Spleen (tissue), 11 donors: Measurements from ENCODE around the gene USH2A. TPM values are rescaled to one million over a fixed set of nuclear protein-coding genes. Genes with fewer than 3 reads are reported as not detected.

Source experiments
- DNase-seq: peaks from one replicate; pipeline ENCODE4 v3.0.0-alpha.2; 2020
- H3K27ac ChIP-seq, 8 donors: fragments of 200-600 bp; sonication (generic) in 7 of 8; 1 replicate in 4 of 8; 2 replicates in 4 of 8; pipeline versions ENCODE4 v1.5.0 to v1.8.0; 2016 to 2021; ENCODE audit warnings: inconsistent platforms in 4 of 8, mild to moderate bottlenecking in 4 of 8, moderate library complexity in 1 of 8
- H3K27me3 ChIP-seq, 7 donors: fragments of 200-600 bp; sonication (generic) in 6 of 7; replicated peaks in 1 of 7; 1 replicate in 4 of 7; 2 replicates in 3 of 7; pipeline versions ENCODE4 v1.5.0 to v1.8.0; 2016 to 2021; ENCODE audit warnings: inconsistent platforms in 3 of 7, mild to moderate bottlenecking in 1 of 7
- H3K36me3 ChIP-seq, 6 donors: fragments of 200-600 bp; sonication (generic) in 5 of 6; 1 replicate in 4 of 6; 2 replicates in 2 of 6; pipeline versions ENCODE4 v1.5.0 to v1.8.0; 2016 to 2021; ENCODE audit warnings: inconsistent platforms in 2 of 6
- H3K4me1 ChIP-seq, 6 donors: fragments of 200-600 bp; sonication (generic) in 5 of 6; 1 replicate in 3 of 6; 2 replicates in 3 of 6; pipeline versions ENCODE4 v1.5.0 to v1.8.0; 2016 to 2021; ENCODE audit warnings: inconsistent platforms in 3 of 6
- H3K4me3 ChIP-seq, 8 donors: fragments of 200-600 bp; sonication (generic) in 7 of 8; 1 replicate in 4 of 8; 2 replicates in 4 of 8; pipeline versions ENCODE4 v1.5.0 to v1.8.0; 2016 to 2021; ENCODE audit warnings: inconsistent platforms in 4 of 8, mild to moderate bottlenecking in 4 of 8, moderate library complexity in 2 of 8
- H3K9me3 ChIP-seq, 8 donors: fragments of 200-600 bp; sonication (generic) in 7 of 8; 1 replicate in 4 of 8; 2 replicates in 4 of 8; pipeline versions ENCODE4 v1.5.0 to v1.8.0; 2016 to 2021; ENCODE audit warnings: inconsistent platforms in 4 of 8
- CTCF ChIP-seq, 11 experiments: fragments of 200-600 bp in 7 of 11; fragments of 450-650 bp in 4 of 11; sonication (generic) in 4 of 11; IDR thresholded peaks in 8 of 11; conservative IDR thresholded peaks in 3 of 11; 1 replicate in 7 of 11; 2 replicates in 4 of 11; pipeline versions ENCODE4 v1.4.0 to v1.8.0; 2016 to 2021; ENCODE audit warnings: antibody characterized with exemption in 11 of 11, inconsistent platforms in 4 of 11, mild to moderate bottlenecking in 1 of 11
- POLR2A ChIP-seq, 3 donors: fragments of 450-650 bp; IDR thresholded peaks; one replicate each; pipeline ENCODE4 v1.5.1; 2017; ENCODE audit warnings: antibody characterized with exemption in 3 of 3, mild to moderate bottlenecking in 1 of 3
- POLR2AphosphoS5 ChIP-seq, 3 donors: sonication (generic); formaldehyde crosslinking; IDR thresholded peaks; one replicate each; pipeline ENCODE4 v1.5.1; 2017; ENCODE audit warnings: antibody characterized with exemption in 3 of 3
- WGBS, 5 donors: extraction: QIAGEN DNeasy Blood & Tissue Kit in 3 of 5; methylation state at CpG; one replicate each; pipeline versions ENCODE4 v1.1.5 to v1.1.7; 2013 to 2018; 5-methylcytosine and 5-hydroxymethylcytosine counted together
- intact Hi-C: fragments of 100-400 bp; cut with DNase I; formaldehyde crosslinking; loops from one replicate; pipeline ENCODE4 v1.15.0; 2023; ENCODE audit warnings: low total_unique reads
- polyA plus RNA-seq, 3 donors: library from polyadenylated mRNA; stranded (reverse); fragments of 200-250 nt; gene quantifications; one replicate each; pipeline ENCODE4 v1.2.1, GENCODE V29; 2013
- total RNA-seq, 7 donors: library from RNA; depleted of rRNA in 3 of 7; stranded (reverse); fragments of >200 nt in 3 of 7; fragmentation: NEBNext Ultra II Directional in 4 of 7; extraction: Animal tissue kit (Norgen Biotek cat#: 25700) in 4 of 7; gene quantifications; one replicate each; pipeline versions ENCODE4 v1.1.0 to v1.2.1, GENCODE V29; 2016 to 2021
- donor health status: healthy with polysubstance abuse.
- donor health status: DM: no; HTN: no; CAD: no; lungs with moderate emphysema.
- donor health status: DM: no; HTN: no; CAD: no.
- donor health status: Bipolar disorder and iron deficiency.
- donor health status: healthy.
- donor health status: DM: no; HTN: no; CAD: no.
- donor health status: DM: yes; HTN: yes; CAD: no.

USH2A gene
- total and polyA plus RNA-seq, 10 donors: under 0.01 TPM; not detected in 9

GRCh38 chr1:215643592-215644321 lies 779.5 kb downstream of the USH2A start:
- H3K4me3 ChIP-seq: no peak overlapping the region
- no peaks in the 10 kb centered on the region for H3K27me3 ChIP-seq
- TF ChIP-seq POLR2A (IDR thresholded peaks at IDR 0.05) (no peak), CTCF (IDR thresholded peaks at IDR 0.05 in 8 of 11, conservative IDR thresholded peaks at IDR 0.05 in 3 of 11) (no peak), POLR2AphosphoS5 (IDR thresholded peaks at IDR 0.05) (no peak)
- WGBS, 5 donors: 79 to 93% (median 89%) methylated on average over 4 of the region's 4 CpGs
- H3K9me3 ChIP-seq: no peaks in the 10 kb centered on the region
- H3K4me1 ChIP-seq: no peaks in the 10 kb centered on the region
- H3K27ac ChIP-seq: no peak overlapping the region
- no peak for DNase-seq
- intact Hi-C loops: no loop called here
- H3K36me3 ChIP-seq: no peaks in the 10 kb centered on the region

- intact Hi-C loops: no loop called here
- Histone ChIP-seq H3K4me3 (no peak overlapping the region), H3K4me1 (no peaks in the 10 kb centered on the region), H3K36me3 (no peaks in the 10 kb centered on the region), H3K27ac (no peak overlapping the region), H3K9me3 (no peaks in the 10 kb centered on the region), H3K27me3 (peaks cover 0 to 4% (median 0%) of the 10 kb centered on the region in 7 donors)
- no peak for TF ChIP-seq CTCF (IDR thresholded peaks at IDR 0.05 in 8 of 11, conservative IDR thresholded peaks at IDR 0.05 in 3 of 11)
- no peak for DNase-seq
- 91 to 94% (median 91%) methylated on average over 18 of the region's 18 CpGs for WGBS, 5 donors
Observed at GRCh38 chr1:215640429-215641148, 782.7 kb downstream of the USH2A start.

- no peak for DNase-seq
- H3K4me1 ChIP-seq: no peaks in the 10 kb centered on the region
Observed at GRCh38 chr1:215637041-215637573, 786.1 kb downstream of the USH2A start.

More at GRCh38 chr1:215637041-215637573, 786.1 kb downstream of the USH2A start:
- H3K36me3 ChIP-seq: no peaks in the 10 kb centered on the region
- H3K27me3 ChIP-seq: peaks cover 0 to 4% (median 0%) of the 10 kb centered on the region in 7 donors
- TF ChIP-seq POLR2A (IDR thresholded peaks at IDR 0.05) (no peak), POLR2AphosphoS5 (IDR thresholded peaks at IDR 0.05) (no peak), CTCF (IDR thresholded peaks at IDR 0.05 in 8 of 11, conservative IDR thresholded peaks at IDR 0.05 in 3 of 11) (no peak)
- WGBS, 5 donors: 75 to 83% (median 82%) methylated on average over 7 of the region's 7 CpGs
- no peaks in the 10 kb centered on the region for H3K9me3 ChIP-seq
- H3K27ac ChIP-seq: no peak overlapping the region
- intact Hi-C loops: no loop called here
- no peak overlapping the region for H3K4me3 ChIP-seq
